GM12892 (cell line): ENCODE data around the gene DSE.
"Not testable (repeated sequence)": the region's sequence is repeated elsewhere in the genome, so short reads cannot be mapped to it uniquely, and the experiment has no call there.

Experiments used
- DNase-seq: peaks from one replicate; pipeline ENCODE4 v3.0.0; 2011; ENCODE audit not compliant: insufficient read length
- FAIRE-seq: peaks from 2 replicates; lab custom pipeline; 2011; peaks lifted over from hg19 to GRCh38; lab: Jason Lieb, UNC
- POLR2A ChIP-seq: IDR thresholded peaks from 2 replicates; pipeline ENCODE4 v1.6.1; 2011; ENCODE audit warnings: low read depth, low read length, control low read depth
- POLR2AphosphoS5 ChIP-seq: IDR thresholded peaks from 2 replicates; pipeline ENCODE4 v1.6.1; 2011; ENCODE audit warnings: low read depth, low read length, control low read depth
- TAF1 ChIP-seq: IDR thresholded peaks from 2 replicates; pipeline ENCODE4 v1.6.1; 2011; ENCODE audit warnings: low read depth, mild to moderate bottlenecking, control low read depth, low read length, borderline replicate concordance

Gene DSE

GRCh38 chr6:116335612-116336215 lies 35.0 kb upstream of the DSE start:
- TF ChIP-seq TAF1 (no peak), POLR2A (no peak), POLR2AphosphoS5 (no peak)
- FAIRE-seq: no peak
- DNase-seq: no peak

- no peak for FAIRE-seq
- DNase-seq: no peak
- TF ChIP-seq POLR2AphosphoS5: no peak
- TF ChIP-seq POLR2A: no peak
- TF ChIP-seq TAF1: no peak
These were observed 31.8 kb upstream of the DSE start for GRCh38 chr6:116338943-116339342.

GRCh38 chr6:116340625-116341024 lies 30.1 kb upstream of the DSE start:
- not testable (repeated sequence) for FAIRE-seq

GRCh38 chr6:116349216-116349615 lies 21.5 kb upstream of the DSE start:
- TF ChIP-seq TAF1: no peak
- no peak for TF ChIP-seq POLR2AphosphoS5
- TF ChIP-seq POLR2A: no peak
- FAIRE-seq: peak; percentile 36
- DNase-seq: no peak

More at GRCh38 chr6:116340625-116341024, 30.1 kb upstream of the DSE start:
- not testable (repeated sequence) for DNase-seq

GRCh38 chr6:116351101-116351500 lies 19.6 kb upstream of the DSE start:
- TF ChIP-seq TAF1 (no peak), POLR2AphosphoS5 (no peak), POLR2A (no peak)
- FAIRE-seq: no peak
- no peak for DNase-seq

GRCh38 chr6:116352515-116353471 lies 18.0 kb upstream of the DSE start:
- FAIRE-seq (peak; percentile 79), DNase-seq (no peak)
- TF ChIP-seq POLR2AphosphoS5 (no peak), POLR2A (no peak), TAF1 (no peak)

- no peak for FAIRE-seq
- TF ChIP-seq POLR2A (no peak), TAF1 (no peak), POLR2AphosphoS5 (no peak)
- DNase-seq: no peak
These were observed 16.5 kb upstream of the DSE start for GRCh38 chr6:116354236-116354635.

GRCh38 chr6:116355796-116356195 lies 15.0 kb upstream of the DSE start:
- no peak for FAIRE-seq

GRCh38 chr6:116359131-116359530 lies 11.6 kb upstream of the DSE start:
- DNase-seq (no peak), FAIRE-seq (no peak)
- TF ChIP-seq TAF1 (no peak), POLR2A (no peak)

More at GRCh38 chr6:116355796-116356195, 15.0 kb upstream of the DSE start:
- DNase-seq: no peak
- TF ChIP-seq TAF1 (no peak), POLR2AphosphoS5 (no peak), POLR2A (no peak)

GRCh38 chr6:116359835-116360234 lies 10.9 kb upstream of the DSE start:
- DNase-seq (no peak), FAIRE-seq (no peak)

GRCh38 chr6:116362276-116362675 lies 8.5 kb upstream of the DSE start:
- no peak for TF ChIP-seq POLR2AphosphoS5
- no peak for FAIRE-seq
- DNase-seq: no peak

More at GRCh38 chr6:116359835-116360234, 10.9 kb upstream of the DSE start:
- no peak for TF ChIP-seq TAF1

- no peak for DNase-seq
- no peak for FAIRE-seq
- no peak for TF ChIP-seq POLR2AphosphoS5
- TF ChIP-seq TAF1: no peak
- no peak for TF ChIP-seq POLR2A
These were observed 7.0 kb upstream of the DSE start for GRCh38 chr6:116363759-116364158.
